ES-I3 (cell line): ENCODE results near the gene PDSS1.
A peak's percentile ranks its signal among the peaks of the same experiment; 100 is the strongest.
"Not testable (repeated sequence)": the region's sequence is repeated elsewhere in the genome, so short reads cannot be mapped to it uniquely, and the experiment has no call there.

Experiments used
- H3K36me3 ChIP-seq: 2 replicates; pipeline ENCODE4 v1.6.1; 2013; ENCODE audit warnings: mild to moderate bottlenecking, low read length, control low read depth, moderate library complexity; ENCODE audit not compliant: insufficient read depth
- H3K4me1 ChIP-seq: 2 replicates; pipeline ENCODE4 v1.6.1; 2013; ENCODE audit warnings: mild to moderate bottlenecking, control low read depth, low read length; ENCODE audit not compliant: insufficient read depth
- H3K9ac ChIP-seq: 2 replicates; pipeline ENCODE4 v1.6.1; 2013; ENCODE audit warnings: low read depth, mild to moderate bottlenecking, low read length, moderate library complexity
- H3K9me3 ChIP-seq: 2 replicates; pipeline ENCODE4 v1.6.1; 2013; ENCODE audit warnings: mild to moderate bottlenecking, low read length, moderate library complexity; ENCODE audit not compliant: control insufficient read depth, insufficient read depth

Gene PDSS1, protein sequence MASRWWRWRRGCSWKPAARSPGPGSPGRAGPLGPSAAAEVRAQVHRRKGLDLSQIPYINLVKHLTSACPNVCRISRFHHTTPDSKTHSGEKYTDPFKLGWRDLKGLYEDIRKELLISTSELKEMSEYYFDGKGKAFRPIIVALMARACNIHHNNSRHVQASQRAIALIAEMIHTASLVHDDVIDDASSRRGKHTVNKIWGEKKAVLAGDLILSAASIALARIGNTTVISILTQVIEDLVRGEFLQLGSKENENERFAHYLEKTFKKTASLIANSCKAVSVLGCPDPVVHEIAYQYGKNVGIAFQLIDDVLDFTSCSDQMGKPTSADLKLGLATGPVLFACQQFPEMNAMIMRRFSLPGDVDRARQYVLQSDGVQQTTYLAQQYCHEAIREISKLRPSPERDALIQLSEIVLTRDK

GRCh38 chr10:26697163-26697921 lies at the start of gene PDSS1:
Gene PDSS1 (plus strand): TSS chr10:26697701. CDS start chr10:26697712, 11 bp downstream.
- Histone ChIP-seq H3K36me3 (no peaks in the 10 kb centered on the region), H3K9me3 (no peaks in the 10 kb centered on the region), H3K9ac (peak within 1 kb of the TSS; percentile 98), H3K4me1 (no peaks in the 10 kb centered on the region)

DNA sequence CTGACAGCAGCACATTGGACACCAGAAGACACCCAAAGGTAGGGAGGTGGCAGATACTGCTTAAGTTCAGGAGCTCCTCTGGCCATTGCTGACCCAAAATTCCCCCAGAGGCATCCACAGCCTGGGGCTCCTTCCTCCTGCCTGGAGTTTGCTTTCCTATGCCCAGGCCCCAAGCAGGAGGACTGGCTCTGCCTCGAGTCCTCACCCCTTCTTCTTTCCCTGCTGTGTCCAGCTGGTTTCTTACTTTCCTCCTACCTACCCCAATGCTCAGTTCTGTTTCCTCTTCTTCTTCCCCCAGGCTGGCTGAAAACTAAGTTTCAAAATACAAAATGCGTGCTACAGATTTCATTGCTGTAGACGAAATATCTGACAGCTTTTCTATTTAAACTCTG lies 49.3 kb upstream of the PDSS1 start:
- not testable (repeated sequence) for H3K9me3 ChIP-seq, H3K9ac ChIP-seq, H3K36me3 ChIP-seq, H3K4me1 ChIP-seq

DNA sequence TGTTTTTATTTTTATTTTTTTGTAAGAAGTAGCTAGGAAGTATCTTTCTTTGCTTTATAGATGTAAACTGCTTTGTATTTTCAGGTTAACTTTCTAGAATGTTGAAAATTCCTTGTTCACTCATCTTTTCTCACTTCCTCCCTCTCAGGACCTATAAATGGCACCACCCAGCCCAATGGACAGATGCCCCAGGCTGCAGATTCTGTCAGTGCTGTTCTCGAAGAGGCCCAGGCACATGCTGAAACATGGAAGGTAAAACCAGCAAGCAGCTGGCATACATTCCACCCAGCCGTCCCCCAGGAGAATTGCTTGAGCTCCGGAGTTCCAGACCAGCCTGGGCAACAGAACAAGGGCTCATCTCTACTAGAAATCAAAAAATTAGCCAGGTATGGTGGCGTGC lies 47.1 kb upstream of the PDSS1 start:
- no peaks in the 10 kb centered on the region for H3K4me1 ChIP-seq
- no peak overlapping the region for H3K9ac ChIP-seq
- no peaks in the 10 kb centered on the region for H3K36me3 ChIP-seq
- no peaks in the 10 kb centered on the region for H3K9me3 ChIP-seq

DNA sequence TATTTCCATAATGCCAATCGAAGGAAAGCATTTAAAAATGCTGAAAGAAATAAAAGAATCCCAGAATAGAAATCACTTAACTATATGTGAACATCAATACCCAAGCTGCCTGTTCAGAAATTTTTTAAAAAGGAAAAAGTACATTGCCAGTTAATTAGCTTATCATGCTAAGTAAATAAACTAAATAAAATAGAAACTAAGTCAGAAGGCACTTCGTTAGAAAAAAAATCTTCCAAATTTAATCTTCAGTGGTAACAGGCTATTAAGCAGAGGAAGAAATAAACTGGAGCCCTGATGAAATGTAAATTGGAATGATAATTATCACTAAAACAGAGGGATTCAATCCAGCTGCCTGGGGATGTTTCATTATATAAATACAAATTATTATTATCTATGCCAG lies 46.0 kb upstream of the PDSS1 start:
- not testable (repeated sequence) for H3K36me3 ChIP-seq, H3K9me3 ChIP-seq, H3K9ac ChIP-seq, H3K4me1 ChIP-seq

DNA sequence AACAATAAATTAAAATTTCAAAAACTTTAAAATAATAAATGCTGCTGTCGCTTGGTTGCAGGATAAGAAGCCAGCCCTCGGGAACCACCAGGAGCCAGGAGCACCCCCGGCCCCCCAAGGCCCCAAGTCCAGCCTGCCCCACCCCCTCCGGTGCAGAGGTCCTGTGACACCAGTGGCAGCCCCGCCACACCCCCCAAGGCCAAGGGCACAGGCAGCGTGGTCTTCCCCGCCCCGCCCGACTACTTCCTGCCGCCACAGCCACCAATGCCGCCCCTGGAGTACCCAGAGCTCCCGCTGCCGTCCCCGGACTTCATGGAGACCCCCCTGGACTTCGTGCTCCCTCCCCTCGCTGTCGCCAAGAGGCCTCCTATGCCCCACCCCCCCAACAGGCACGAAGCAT lies 44.5 kb upstream of the PDSS1 start:
- Histone ChIP-seq H3K36me3 (no peaks in the 10 kb centered on the region), H3K9ac (no peak overlapping the region), H3K9me3 (no peaks in the 10 kb centered on the region), H3K4me1 (no peaks in the 10 kb centered on the region)

DNA sequence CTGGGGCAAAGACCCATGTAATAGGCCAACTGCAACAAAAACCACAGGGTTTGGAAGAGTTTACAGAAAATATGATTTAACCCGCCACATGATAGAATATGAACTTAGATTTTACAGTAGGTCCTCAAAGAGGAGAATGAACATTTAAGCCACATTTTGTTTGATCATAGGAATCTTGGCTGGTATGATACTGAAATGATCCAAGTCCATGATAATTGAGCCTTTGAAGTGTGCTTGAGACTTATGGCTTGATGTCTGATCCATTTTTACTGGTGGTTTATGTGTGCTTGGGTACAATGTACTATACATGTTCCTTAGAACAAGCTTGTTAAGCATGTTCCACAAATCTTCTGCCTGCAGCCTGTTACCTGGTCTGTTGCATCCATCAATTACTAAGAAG lies 41.8 kb upstream of the PDSS1 start:
- Histone ChIP-seq H3K9ac (no peak overlapping the region), H3K36me3 (no peaks in the 10 kb centered on the region), H3K4me1 (no peaks in the 10 kb centered on the region), H3K9me3 (no peaks in the 10 kb centered on the region)

DNA sequence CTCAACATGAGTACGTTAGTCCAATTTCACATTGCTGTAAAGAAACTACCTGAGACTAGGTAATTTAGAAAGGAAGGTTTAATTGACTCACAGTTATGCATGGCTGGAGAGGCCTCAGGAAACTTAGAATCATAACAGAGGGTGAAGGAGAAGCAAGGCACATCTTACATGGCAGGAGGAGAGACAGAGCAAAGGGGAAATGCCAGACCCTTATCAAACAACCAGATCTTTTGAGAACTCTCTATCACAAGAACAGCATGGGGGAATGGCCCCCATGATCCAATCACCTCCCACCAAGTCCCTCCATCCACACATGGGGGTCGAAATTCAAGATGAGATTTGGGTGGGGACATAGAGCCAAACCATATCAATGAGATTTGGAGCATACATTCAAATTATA lies 34.6 kb upstream of the PDSS1 start:
- H3K4me1 ChIP-seq: no peaks in the 10 kb centered on the region
- H3K36me3 ChIP-seq: no peaks in the 10 kb centered on the region
- no peaks in the 10 kb centered on the region for H3K9me3 ChIP-seq
- no peak overlapping the region for H3K9ac ChIP-seq

DNA sequence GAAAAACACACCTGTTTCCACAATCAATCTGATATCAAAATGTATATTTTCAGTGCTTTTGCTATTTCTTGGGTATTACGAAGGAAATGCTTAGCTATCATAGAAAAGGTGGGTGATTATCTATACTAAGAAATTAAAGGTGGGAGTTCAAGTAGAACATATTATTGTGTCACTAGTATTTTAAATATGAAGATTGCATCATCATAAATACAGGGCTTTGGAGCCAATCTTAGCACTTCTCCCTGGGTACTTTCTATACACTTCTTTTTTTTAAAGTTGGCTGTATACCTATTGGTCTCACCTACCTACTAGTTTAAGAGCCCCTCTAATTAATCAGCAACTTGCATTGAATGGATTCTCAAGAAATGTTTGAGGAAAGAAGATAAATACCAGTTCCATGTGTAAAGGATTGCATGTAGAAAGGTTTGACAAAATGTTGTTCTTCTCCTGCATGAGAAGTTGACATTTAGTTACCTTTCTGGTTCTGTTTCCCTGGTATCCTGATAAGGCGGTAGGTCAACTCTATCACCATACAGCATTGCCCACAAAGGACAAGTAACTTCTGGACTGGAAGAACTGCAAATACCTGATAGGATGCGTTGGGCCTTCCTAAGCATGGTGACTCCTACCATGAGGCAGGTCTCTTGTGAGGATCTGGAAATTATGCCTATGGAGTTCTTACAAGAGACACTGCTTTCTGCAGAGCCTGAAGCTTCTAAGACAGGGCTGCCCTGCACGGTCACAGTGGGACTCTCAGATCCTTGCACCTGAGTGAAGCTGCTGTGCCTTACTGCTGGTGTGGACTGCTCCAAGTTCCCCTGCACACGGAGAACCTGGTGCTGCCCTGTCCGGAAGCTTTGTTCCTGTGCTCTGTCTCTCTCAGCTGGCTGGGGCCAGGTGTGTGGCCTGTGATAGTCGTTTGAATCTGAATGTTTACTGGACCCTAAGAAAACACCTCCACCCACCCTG lies 32.1 kb upstream of the PDSS1 start:
- no peak overlapping the region for H3K9ac ChIP-seq
- no peaks in the 10 kb centered on the region for H3K4me1 ChIP-seq
- no peaks in the 10 kb centered on the region for H3K36me3 ChIP-seq
- H3K9me3 ChIP-seq: no peaks in the 10 kb centered on the region

DNA sequence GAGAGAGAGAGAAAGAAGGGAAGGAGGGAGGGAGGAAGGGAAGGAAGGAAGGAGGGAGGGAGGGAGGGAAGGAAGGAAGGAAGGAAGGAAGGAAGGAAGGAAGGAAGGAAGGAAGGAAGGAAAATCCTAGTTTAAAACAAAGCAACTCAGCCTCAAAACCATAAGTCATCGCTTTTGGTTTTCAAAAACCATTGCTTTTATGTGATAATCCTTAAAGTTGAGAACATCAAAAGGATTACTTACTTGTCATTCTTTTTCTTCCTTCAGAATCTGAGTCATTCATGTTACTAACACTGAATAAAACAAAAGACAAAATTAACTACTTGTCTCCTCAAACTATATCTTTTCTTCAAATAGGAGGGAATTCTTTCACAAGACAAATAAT lies 21.6 kb upstream of the PDSS1 start:
- Histone ChIP-seq H3K9me3 (no peaks in the 10 kb centered on the region), H3K9ac (no peak overlapping the region), H3K36me3 (no peaks in the 10 kb centered on the region), H3K4me1 (no peaks in the 10 kb centered on the region)

GRCh38 chr10:26679588-26679987 lies 17.9 kb upstream of the PDSS1 start:
- Histone ChIP-seq H3K4me1 (no peaks in the 10 kb centered on the region), H3K9ac (no peak overlapping the region), H3K36me3 (no peaks in the 10 kb centered on the region), H3K9me3 (no peaks in the 10 kb centered on the region)

GRCh38 chr10:26681076-26681475 lies 16.4 kb upstream of the PDSS1 start:
- H3K36me3 ChIP-seq: no peaks in the 10 kb centered on the region
- H3K4me1 ChIP-seq: no peaks in the 10 kb centered on the region
- H3K9me3 ChIP-seq: no peaks in the 10 kb centered on the region
- no peak overlapping the region for H3K9ac ChIP-seq

GRCh38 chr10:26681971-26682370 lies 15.5 kb upstream of the PDSS1 start:
- not testable (repeated sequence) for H3K9ac ChIP-seq, H3K4me1 ChIP-seq, H3K36me3 ChIP-seq, H3K9me3 ChIP-seq

GRCh38 chr10:26682931-26683330 lies 14.6 kb upstream of the PDSS1 start:
- H3K4me1 ChIP-seq: no peaks in the 10 kb centered on the region
- H3K9ac ChIP-seq: no peak overlapping the region
- H3K36me3 ChIP-seq: no peaks in the 10 kb centered on the region
- no peaks in the 10 kb centered on the region for H3K9me3 ChIP-seq

DNA sequence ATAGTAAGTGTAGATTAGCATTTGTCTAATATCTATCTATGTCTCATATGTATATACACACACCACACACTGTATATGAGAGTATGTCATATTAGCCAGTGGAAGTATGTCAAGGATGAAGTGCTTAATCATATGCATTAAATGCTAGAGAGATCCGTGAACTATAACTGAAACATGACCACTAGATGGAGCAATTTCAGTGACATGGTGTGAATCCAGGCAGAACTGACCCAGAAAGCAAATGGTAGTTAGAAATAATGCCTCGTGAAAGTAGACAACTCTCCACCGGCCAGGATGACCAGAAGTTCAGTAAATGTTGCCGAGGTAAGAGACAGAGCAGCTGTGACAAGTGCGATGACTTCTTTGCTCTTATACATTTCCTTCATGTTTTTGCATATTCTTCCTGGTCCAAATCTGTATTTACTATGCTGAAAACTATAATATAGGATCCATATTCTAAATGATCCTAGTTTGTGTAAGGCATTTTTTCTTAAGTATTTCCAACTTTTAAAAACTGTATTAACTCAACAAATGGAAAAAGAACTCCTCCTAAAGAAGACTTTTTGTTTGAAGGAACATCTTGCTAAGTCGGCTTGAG lies 12.7 kb upstream of the PDSS1 start:
- H3K36me3 ChIP-seq, H3K4me1 ChIP-seq, H3K9ac ChIP-seq, H3K9me3 ChIP-seq: not testable (repeated sequence)
